GM06990 (cell line): ENCODE results near the gene GABARAP.

Source experiments
- DNase-seq: peaks from one replicate; pipeline ENCODE4 v3.0.0-alpha.2; 2011; ENCODE audit not compliant: insufficient read length; ENCODE audit errors: extremely low read depth
- H3K27me3 ChIP-seq: replicated peaks from 2 replicates; pipeline ENCODE4 v1.6.0; 2011; ENCODE audit warnings: low read length; ENCODE audit not compliant: control insufficient read depth, insufficient read depth
- H3K36me3 ChIP-seq: 2 replicates; pipeline ENCODE4 v1.5.1; 2011; ENCODE audit warnings: low read length; ENCODE audit not compliant: control insufficient read depth, insufficient read depth
- H3K4me3 ChIP-seq: replicated peaks from 2 replicates; pipeline ENCODE4 v1.5.1; 2011; ENCODE audit warnings: low read depth, mild to moderate bottlenecking, control low read depth, low read length
- CTCF ChIP-seq: IDR thresholded peaks from 2 replicates; pipeline ENCODE4 v1.5.1; 2011; ENCODE audit warnings: low read length, control low read depth, mild to moderate bottlenecking, inconsistent platforms; ENCODE audit not compliant: insufficient read depth, poor library complexity, severe bottlenecking

The GABARAP gene

GRCh38 chr17:7258731-7259554, 16.7 kb upstream of the GABARAP start:
- no peak overlapping the region for H3K4me3 ChIP-seq
- peaks cover 2% of the 10 kb centered on the region; the same call in 1 of the 2 replicates for H3K27me3 ChIP-seq
- H3K36me3 ChIP-seq, result peaks cover 20% of the 10 kb centered on the region
- no peak for TF ChIP-seq CTCF
- DNase-seq, result no peak

DNA sequence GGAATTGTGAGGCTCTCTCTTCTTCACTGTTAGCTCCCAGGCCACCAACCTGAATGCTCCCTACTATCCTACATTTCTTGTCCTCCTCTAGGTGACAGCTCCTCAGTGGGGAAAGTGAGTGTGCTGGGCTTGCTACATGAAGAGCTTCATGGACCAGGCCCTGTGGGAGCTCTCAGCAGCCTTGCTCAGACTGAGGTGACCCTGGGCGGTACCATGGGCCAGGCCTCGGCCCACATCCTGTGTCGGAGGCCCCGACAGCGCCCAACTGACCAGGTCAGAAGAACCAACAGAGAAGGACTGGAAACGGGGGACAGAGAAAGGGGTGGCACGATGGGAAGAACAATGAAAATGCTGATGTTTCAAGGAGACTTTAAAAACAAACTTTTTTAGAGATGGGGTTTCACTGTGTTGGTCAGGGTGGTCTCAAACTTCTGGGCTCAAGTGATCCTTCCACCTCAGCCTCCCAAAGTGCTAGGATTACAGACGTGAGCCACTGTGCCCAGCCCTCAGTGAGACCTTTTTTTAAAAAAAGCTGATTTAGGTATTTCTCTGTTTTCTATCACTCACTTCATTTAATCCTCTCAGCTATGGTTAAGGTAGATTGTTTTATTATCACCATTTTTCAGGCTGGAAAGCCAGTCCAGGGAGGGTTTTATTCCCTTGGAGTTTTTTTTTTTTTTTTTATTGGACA, 14.7 kb upstream of the GABARAP start:
- H3K36me3 ChIP-seq, result peaks cover 20% of the 10 kb centered on the region
- DNase-seq, result no peak
- no peaks in the 10 kb centered on the region for H3K27me3 ChIP-seq
- no peak overlapping the region for H3K4me3 ChIP-seq
- no peak for TF ChIP-seq CTCF

- H3K27me3 ChIP-seq, result no peaks in the 10 kb centered on the region
- DNase-seq, result no peak
- H3K4me3 ChIP-seq, result no peak overlapping the region
- TF ChIP-seq CTCF, result no peak
- peaks cover 18% of the 10 kb centered on the region for H3K36me3 ChIP-seq
These were observed 12.3 kb upstream of the GABARAP start for GRCh38 chr17:7254511-7254910.

GRCh38 chr17:7253082-7253481, 10.8 kb upstream of the GABARAP start:
- no peaks in the 10 kb centered on the region for H3K27me3 ChIP-seq
- no peak for DNase-seq
- TF ChIP-seq CTCF, result no peak
- peaks cover 14% of the 10 kb centered on the region for H3K36me3 ChIP-seq
- peak overlapping the region; percentile 92 for H3K4me3 ChIP-seq

- H3K36me3 ChIP-seq, result peaks cover 13% of the 10 kb centered on the region
- TF ChIP-seq CTCF, result peak; percentile 25
- DNase-seq, result no peak
- H3K4me3 ChIP-seq, result peak within 1 kb of the TSS; percentile 92
- no peaks in the 10 kb centered on the region for H3K27me3 ChIP-seq
These were observed 10.2 kb upstream of the GABARAP start, which contains the start of gene ELP5 for GRCh38 chr17:7252176-7253043. ELP5 (plus strand) TSS chr17:7252215; CDS start chr17:7252551, 336 bp downstream.
